GM21576 (cell line): Measurements from ENCODE around the gene ZNF358.

ENCODE experiments used
- ATAC-seq: cut with Tn5 transposase; IDR thresholded peaks from one replicate; pipeline ENCODE4 v1.9.1; 2021; ENCODE audit warnings: mild to moderate bottlenecking, moderate library complexity; ENCODE audit not compliant: unreplicated experiment

ZNF358 gene

DNA sequence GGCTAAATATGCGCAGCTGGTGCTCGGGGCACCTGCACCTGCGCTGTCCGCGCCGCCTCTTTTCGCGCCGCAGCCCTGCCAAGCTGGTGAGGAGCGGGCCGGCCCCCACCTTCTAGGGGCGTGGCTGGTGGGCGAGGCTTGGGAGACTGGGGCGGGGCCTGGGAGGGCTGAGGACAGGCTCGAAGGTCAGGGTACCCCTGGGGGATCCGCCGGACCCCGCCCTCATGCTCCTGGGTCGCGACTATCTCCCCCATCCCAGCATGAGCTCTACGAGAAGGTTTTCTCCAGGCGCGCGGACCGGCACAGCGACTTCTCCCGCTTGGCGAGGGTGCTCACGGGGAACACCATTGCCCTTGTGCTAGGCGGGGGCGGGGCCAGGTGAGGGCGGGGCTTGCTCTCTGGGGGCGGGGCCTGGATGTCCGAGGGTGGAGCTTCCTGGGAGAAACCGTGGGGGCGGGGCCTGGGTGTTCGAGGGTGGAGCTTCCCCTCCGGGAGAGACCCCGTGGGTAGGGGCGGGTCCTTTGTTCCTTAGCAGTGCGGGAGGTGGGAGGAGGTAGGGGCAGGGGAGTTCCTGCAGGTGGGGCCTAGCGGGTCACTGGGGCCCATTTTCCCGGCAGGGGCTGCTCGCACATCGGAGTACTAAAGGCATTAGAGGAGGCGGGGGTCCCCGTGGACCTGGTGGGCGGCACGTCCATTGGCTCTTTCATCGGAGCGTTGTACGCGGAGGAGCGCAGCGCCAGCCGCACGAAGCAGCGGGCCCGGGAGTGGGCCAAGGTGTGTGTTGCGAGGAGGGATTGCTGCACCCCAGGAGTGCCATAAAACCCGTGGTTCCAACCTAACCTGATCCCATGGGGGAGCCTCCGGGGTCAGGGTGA is 39.3 kb downstream of the ZNF358 start:
- no peak for ATAC-seq

DNA sequence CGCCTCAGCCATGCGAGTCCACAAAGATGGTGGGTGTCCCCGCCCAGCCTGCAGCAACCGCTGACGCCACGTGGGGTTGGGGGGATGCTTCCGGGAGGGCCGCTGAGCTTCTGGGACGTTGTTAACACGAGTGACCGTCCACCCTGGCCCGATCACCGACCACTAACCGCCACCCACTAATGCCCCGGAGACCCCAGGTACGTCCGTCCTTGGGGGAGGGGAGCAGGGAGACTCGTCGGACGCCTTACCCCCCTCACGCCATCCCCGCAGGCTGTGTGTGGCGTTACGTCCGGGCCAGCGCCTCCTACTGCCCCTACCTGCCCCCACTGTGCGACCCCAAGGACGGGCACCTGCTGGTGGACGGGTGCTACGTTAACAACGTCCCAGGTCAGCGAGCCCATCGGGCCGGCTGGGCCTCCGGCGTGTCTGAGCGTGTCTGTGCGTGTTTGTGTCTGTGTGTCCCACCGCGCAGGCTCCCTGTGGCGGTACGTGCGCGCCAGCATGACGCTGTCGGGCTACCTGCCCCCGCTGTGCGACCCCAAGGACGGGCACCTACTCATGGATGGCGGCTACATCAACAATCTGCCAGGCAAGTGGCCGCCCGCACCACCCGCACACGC is 40.9 kb downstream of the ZNF358 start:
- no peak for ATAC-seq

DNA sequence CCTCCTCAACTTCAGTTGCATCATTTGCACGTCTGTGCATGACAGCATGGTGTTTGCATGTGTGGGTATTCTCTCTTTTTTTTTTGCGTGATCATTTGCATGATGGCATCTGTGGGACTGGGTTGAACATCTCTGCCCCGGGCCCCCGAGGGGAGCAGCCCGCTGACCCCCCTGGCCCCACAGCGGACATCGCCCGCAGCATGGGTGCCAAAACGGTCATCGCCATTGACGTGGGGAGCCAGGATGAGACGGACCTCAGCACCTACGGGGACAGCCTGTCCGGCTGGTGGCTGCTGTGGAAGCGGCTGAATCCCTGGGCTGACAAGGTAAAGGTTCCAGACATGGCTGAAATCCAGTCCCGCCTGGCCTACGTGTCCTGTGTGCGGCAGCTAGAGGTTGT is 42.8 kb downstream of the ZNF358 start:
- no peak for ATAC-seq

DNA sequence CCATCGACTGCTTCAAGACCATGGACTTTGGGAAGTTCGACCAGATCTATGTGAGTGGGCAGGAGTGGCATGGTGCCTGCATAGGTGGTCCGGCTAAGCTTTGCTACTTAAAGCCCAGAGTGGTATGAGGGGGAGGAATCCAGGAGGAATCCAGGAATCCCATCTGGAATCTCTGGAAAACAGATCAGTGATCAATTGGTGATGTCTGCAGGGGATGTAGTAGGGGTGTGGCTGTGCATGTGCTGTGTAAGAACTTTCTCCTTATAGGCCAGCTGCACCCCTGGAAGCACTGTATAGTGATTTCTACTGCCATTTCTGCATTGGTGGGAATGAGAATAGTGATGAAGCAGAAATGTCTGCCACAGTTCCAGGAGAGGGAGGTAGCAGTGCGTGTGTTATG is 43.2 kb downstream of the ZNF358 start:
- ATAC-seq = no peak

DNA sequence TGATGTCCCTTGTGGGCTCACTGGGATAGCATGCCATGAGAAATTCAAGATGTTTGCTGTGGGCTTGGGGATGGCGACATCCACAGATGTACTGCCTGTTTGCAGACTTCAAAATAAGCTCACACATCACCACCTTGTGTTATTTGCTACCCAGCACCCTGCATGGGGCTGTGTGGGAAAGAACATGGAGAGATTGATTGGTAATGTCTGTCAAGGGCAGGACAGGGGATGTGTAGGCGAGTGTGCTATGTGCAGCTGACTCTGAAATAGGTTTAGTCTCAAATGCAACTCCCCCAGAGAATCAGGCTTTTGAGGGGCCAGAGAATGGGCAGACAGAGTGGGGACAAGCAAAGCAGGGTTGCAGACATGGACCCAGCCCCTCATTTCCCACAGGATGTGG is 44.4 kb downstream of the ZNF358 start:
- no peak for ATAC-seq

DNA sequence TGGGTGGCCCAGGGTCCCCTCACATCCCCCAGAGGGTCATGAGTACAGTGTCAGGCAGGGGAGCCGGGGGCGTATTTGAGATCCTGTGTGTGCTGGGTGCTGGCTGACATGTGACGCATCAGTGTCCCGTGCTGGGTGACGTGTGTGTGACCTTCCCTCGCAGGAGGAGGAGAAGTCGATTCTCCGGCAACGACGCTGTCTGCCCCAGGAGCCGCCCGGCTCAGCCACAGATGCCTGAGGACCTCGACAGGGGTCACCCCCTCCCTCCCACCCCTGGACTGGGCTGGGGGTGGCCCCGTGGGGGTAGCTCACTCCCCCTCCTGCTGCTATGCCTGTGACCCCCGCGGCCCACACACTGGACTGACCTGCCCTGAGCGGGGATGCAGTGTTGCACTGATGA is 45.4 kb downstream of the ZNF358 start:
- no peak for ATAC-seq

DNA sequence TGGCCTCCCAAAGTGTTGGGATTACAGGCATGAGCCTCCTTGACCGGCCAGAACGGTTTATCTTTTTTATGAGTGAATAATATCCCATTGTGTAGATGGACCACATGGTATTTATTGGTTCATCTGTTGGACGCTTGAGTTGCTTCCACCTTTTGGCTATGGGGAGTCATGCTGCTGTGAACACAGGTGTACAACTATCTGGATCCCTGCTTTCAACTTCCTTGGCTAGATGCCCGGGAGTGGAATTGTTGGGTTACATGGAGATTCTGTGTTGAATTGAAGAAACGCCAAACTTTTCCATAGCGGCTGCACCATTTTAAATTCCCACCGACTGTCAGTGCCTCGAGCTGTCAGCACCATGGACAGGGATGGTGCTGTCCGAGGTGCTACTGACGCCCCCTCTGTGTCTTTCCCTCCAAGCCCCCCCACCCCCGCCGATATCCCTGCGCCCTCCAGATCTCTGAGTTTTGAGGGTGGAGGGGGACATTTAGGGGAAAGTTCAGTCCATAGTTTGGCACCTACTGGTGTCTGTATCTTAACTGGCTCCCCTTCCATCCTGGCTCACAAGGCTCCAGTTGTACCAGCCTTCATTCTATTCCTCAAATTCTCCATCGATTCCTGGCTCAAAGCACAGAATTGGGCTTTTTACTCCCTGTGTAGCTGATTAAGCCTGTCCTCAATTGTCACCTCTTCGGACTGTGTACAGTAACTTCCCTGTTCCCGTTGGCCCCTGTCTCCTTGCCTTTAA is 46.9 kb downstream of the ZNF358 start:
- no peak for ATAC-seq

DNA sequence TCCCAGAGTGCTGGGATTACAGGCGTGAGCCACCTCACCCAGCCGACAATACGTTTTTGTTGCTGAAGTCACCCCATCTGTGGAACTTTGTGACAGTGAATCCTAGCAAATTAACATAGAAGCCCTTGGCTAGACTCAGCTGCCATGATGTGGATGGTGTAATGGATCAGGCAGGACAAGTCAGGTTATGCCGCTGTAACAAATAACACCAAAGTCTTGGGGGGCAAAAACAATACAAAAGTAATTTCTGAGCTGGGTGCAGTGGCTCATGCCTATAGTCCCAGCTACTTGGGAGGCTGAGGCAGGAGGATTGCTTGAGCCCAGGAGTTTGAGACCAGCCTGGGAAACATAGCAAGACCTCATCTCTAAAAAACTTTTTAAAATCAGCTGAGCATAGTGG is 49.0 kb downstream of the ZNF358 start:
- no peak for ATAC-seq

DNA sequence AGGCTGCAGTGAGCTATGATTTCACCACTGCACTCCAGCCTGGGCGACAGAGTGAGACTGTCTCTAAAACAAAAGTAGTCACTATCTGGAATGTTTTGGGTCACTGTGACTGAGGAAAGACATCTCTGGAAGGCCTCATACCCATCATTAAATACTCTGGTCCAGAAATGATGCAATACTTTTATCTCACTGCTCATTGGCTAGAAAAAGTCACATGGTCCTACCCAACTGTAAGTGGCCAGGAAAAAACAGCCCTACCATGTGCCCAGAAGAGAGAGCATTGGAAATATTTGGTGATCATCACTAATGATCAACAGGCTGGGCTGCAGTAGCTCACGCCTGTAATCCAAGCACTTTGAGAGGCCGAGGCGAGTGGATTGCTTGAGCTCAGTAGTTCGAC is 49.4 kb downstream of the ZNF358 start:
- ATAC-seq = no peak
